ENCODE measurements around the gene CGB3.
A peak's percentile ranks its signal among the peaks of the same experiment; 100 is the strongest.
"Not testable (repeated sequence)": the region's sequence is repeated elsewhere in the genome, so short reads cannot be mapped to it uniquely, and the experiment has no call there.

CGB3 gene

DNA sequence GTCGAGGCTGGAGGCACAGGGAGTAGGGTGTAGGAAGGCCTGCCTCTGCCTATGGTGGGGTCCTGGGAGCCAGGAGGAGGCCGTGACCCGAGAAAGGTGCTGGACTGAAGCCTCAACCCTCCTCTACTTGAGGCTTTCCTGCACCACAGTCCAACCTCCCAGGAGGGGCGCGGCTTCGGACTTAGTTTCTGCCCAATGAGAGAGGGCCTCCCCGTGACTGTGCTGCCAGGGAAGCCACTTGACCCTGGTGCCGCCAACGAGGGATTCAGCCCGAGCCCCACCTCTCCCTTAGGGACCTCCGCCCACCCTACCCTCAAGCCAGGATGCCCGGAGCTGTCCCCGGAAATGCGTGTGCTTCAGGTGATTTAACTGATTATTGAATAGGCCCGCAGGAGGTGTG lies at the start of gene CGB3:
Gene CGB3, minus strand, starts transcription at position 101 of the 400 bp plus-strand sequence. CDS start 362 bp downstream, outside the sequence.
- not testable (repeated sequence) for DNase-seq (ENCODE audit: low read depth in 2 of 2, low spot score in 1 of 2)

DNA sequence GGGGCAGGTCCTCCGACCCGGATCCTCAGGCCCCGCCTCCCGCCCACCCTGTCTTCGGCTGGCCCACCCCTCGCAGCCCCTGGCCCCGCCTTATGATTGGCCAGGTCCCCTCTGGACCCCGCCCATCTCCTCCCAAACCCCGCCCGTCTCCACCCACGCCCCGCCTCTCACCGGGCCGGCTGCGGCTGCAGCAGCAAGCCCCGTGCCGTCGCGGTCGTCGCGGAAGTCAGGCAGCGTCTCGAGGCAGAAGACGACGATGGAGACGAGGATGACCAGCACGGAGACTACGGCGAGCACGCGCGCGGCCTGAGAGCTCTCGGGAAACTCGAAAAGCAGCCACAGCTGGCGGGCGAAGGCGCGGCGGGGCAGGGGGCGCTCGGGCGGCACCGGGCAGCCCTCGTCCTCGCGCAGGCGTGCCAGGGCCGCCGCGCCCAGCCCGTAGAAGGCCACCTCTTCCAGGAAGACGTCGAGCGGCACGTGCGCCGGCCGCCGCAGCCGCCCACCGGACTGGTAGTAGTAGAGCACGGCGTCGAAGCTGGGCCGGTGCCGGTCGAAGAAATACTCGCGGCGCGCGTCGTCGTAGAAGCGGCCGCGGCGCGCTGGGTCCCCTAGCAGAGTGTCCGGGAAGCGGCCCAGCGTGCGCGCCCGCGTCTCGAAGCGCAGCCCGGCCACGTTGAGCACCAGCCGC lies 47.9 kb upstream of the CGB3 start:
- DNase-seq (ENCODE audit: low read depth in 2 of 2, low spot score in 1 of 2): no peak

DNA sequence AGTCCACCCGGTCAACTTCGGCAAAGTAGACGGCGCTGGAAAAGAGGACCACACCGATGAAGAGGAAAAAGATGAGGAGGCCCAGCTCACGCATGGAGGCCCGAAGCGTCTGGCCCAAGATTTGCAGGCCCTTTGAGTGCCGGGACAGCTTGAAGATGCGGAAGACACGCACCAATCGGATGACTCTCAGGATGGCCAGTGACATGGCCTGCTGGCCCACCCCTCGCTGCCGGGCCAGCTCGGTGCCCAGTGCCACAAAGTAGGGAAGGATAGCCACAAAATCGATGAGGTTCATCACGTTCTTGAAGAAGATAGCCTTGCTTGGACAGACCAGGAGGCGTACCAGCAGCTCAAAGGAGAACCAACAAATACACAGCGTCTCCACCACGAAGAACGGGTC lies 46.3 kb upstream of the CGB3 start:
- no peak for DNase-seq (ENCODE audit: low read depth in 2 of 2, low spot score in 1 of 2)

DNA sequence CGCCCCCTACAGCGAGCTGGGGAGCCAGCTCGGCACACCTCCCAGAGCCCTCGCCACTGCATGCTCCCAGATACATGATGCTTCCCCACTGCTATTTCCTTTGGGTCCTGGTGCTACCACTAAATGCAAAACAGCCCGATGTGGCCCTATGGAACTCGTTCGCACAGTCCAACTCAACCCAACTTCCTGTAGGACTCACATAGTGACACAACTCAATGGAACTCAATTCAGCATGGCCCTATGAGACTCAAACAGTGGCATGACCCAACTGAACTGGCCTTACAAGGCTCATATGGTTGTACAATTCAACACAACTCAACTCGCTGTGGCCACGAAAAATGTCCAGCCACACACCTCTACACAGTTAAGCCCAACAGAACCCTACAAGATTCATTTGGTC lies 44.9 kb upstream of the CGB3 start:
- no peak for DNase-seq (ENCODE audit: low read depth in 2 of 2, low spot score in 1 of 2)

DNA sequence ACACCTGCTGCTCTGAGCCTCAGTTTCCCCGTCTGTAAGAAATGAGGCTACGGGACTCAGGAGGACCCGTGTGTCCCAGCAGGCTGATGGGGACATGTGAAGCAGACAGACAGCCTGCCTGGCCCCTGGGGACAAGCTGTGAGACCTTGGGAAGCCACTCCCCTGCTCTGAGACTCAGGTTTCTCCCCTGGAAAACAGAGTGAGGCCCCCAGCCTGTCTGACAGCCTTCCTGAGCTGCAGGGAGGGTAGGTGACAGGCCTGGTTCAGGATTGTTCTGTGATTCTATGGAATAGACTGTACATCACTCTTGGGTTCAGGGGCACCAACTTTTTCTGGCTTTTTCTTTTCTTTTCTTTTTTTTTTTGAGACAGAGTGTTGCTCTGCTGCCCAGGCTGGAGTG lies 43.4 kb upstream of the CGB3 start:
- DNase-seq (ENCODE audit: low read depth in 2 of 2, low spot score in 1 of 2): no peak

DNA sequence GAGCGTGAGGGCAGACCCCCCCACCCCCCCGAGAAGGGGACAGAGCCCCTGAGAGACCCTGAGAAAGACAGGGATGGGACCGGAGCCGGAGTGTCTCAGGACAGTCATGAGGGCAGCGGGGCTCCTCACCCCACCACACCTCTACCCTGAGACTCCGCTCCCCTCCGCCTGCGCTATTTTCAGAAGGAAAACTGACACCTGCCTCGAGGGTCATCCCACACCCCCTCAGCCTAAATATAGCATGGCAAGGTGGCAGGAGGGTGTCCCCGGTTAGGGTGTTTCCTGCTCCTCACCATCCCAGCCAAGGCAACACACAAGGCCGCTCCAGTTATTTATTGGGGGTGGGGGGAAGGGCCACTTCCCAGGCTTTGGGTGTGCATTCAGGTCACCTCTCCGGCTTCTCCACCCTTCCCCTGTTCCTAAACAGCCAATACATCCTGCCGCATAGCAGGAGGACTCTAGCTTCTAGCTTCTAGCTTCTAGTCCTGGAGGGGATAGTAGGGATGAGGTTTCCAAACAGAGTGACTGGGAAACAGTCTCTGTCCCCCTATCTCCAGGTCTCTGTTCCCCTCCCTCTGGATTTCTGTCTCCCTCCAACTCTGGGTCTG lies 41.9 kb upstream of the CGB3 start:
- no peak for DNase-seq (ENCODE audit: low read depth in 2 of 2, low spot score in 1 of 2)

DNA sequence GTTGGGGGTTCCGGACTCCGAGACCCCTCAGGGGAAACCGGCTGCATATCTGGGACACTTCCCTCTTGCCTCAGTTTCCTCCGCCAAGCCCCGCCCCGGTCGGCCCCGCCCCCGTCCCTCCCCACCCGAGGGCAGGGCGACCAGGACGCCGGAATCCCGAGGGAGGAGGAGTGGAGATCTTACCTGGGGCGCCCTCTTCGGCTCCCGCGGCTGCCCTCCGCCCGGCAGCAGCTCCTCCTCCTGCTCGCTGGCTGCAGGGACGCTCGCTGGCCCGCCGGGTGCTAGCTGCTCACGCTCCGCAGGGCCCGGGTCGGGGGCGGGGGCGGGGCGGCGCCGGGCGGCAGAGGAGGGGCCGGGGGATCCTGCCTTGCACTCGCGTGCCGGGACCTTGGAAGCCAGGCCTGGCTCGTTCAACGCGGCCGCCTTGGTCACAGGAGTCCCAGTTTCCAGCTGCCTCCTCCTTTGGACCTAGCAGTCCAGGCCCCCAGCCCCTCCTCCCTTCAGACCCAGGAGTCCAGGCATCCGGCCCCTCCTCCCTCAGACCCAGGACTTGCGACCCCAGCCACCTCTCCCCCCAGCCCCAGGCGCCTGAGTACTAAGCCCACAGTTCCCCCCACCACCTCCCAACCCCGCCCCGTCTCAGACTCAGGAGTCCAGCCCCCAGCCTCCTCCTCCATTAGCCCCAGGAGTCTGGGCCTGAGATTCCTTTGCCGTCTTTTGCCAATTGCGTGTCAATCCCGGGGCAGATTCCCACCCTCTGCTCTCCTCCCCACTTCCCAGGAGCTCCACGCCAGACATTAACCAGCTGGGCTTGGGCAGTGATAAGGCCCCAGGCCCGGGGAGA lies 40.9 kb upstream of the CGB3 start, which contains the start of gene NTF4:
Gene NTF4, minus strand, starts transcription at position 51 of the 844 bp plus-strand sequence. CDS start 2,821 bp downstream, outside the sequence.
- DNase-seq (ENCODE audit: low read depth in 2 of 2, low spot score in 1 of 2): no peak

DNA sequence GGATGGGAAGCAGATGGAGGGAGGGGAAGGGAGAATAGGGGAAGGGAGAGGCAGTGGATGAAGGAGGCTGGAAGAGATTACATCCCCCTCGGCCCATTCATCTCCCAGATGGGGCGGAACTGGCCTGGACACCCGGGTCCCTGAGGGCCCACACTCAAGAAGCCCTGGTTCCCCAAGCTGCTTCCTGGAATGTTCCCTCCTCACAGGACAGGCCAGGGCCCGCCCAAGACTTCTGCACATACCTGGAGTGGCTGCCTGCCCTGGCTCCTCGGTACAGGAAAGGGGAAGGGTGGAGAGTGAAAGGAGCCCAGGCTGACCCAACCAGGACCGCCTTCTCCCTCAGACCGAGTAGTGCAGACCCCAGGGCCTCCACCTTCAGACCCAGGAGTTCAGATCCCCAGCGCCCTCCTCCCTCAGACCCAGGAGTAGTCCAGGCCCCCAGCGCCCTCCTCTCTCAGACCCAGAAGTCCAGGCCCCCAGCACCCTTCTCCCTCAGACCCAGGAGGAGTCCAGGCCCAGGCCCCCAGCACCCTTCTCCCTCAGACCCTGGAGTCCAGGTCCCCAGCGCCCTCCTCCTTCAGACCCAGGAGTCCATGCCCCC lies 40.0 kb upstream of the CGB3 start:
- no peak for DNase-seq (ENCODE audit: low read depth in 2 of 2, low spot score in 1 of 2)

DNA sequence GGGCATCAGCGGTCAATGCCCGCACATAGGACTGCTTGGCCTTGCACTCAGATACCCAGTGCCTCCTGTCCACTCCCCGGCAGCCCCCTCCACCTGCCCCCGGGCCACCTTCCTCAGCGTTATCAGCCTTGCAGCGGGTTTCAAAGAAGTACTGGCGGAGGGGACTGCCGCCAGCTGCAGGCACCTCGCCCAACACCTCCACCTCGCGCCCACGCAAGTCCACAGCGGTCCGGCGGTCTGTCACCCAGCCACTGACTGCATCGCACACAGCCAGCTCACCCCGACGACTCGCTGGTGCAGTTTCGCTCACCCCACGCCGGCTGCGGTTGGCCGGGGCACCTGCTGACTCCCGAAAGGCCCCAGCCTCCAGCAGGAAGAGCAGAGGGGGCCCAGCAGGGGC lies 37.3 kb upstream of the CGB3 start:
- no peak for DNase-seq (ENCODE audit: low read depth in 2 of 2, low spot score in 1 of 2)

DNA sequence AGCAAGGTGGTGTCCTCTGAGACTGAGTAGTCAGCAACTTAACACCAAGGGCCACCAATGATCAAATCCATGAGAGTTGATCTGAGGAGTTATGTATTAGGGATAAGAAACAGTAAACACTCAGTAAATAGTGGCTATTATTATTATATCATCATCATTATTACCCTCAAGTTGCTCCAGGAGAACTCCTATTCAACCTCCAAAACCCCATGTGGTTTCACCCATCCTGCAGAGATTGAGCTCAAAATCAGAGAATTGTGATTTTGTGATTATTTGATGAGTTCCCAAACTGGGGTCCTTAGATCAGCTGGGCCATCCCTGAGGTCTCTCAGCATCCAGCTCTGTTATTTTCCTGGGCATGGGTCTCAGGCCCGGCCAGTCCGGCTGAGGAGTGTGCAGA lies 36.9 kb upstream of the CGB3 start:
- DNase-seq (ENCODE audit: low read depth in 2 of 2, low spot score in 1 of 2): no peak

DNA sequence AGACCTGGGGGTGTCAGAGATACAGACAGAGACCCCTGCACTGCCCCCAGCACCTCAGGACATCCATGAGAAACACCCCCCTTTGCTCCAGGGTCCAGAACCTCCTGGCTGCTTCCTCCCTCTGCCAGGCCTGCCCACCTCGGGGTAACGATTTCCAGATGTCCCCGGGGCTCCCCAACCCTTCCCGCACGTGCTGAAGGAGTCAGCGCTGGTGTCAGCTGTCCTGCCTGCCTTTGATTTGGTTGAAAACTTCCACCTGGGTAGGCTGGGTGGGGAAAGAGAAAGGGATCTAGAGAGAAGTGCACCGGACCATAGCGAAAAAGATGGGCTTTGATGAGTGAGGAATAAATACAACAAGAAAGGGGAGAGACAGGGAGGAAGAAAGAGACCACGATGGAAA lies 34.9 kb upstream of the CGB3 start:
- no peak for DNase-seq (ENCODE audit: low read depth in 2 of 2, low spot score in 1 of 2)

DNA sequence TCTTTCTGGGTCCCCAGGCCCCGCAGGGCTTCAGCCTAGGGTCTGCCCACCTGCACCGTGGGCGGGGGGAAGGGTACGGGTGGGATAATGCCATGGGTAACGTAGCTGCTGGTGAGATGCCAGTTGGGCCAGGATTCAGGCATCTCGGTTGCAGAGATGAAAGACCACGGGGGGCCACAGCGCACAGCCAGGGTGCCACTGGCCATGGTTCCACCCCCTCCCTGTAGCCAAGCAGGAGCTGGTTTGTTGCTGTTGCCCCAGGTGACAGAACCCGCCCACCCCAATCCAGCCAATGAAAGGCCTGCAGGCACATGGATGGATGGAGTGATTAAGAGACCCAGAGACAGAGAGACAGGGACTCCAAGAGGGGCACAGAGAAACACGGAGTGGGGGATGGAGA lies 34.4 kb upstream of the CGB3 start:
- DNase-seq (ENCODE audit: low read depth in 2 of 2, low spot score in 1 of 2): no peak

DNA sequence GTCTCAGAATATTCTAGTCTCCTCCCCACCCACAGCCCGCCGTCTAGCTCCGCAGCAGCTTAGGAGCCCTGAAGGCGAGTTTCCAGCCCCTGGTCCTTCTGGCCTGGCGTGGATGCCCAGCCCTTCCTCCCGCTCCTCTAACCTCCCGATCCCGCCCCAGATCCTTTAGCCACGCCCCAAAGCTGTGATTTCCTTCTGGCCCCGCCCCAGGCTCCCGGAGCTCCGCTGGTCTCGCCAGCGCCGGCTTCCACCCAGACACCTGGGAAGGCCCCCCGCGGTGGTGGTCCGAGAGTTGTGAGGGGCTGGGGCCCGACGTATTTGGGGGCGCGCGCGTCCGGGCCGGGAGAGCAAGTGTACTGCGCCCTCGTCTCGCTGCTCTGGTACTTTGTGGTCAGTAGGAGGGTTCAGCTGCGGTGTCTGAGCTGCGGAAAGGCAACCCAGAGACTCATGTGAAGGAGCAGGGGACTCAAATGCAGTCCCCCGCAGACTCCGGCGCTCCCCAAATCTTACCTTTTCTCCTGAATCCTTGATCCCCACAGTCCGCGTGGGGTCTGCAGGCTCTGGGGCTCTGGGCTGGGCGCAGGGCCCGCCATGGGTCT lies 33.6 kb upstream of the CGB3 start, which contains the start of gene CGB7:
Gene CGB7, minus strand, starts transcription at position 114 of the 599 bp plus-strand sequence. CDS start 2,374 bp downstream, outside the sequence.
- DNase-seq (ENCODE audit: low read depth in 2 of 2, low spot score in 1 of 2): no peak

DNA sequence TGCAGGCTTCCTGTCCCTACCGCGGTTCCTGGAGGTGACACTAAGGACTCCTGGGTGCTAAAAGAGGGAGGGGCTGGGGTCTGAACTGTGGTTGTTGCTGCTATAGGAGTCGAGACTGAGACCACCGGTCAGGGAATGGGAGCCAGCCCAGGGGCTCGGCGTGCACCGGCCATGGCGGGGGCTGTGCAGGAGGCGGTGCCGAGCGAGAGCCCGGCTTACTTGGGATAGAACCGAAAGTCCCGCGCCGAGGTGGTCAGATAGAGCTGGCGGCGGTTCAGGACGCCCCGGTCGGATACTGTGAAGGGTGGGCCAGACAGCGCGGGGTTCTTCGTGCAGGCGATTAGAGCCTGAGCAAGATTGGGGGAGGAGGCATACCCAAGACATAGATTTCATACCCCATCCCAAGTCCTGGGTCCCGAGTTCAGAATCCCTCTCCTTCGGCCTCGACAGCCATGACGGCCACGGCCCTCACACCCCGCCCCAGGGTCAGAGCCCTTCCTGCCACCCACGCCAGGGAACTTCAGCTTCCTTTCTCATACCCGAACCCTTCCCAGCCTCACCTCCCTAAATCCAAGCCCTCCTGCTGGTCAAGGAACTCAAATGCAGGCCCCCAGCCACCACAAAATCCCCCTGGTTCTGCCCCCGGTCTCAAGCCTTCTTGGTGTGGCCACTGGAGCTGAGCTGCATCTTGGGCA lies 32.9 kb upstream of the CGB3 start:
- DNase-seq (ENCODE audit: low read depth in 2 of 2, low spot score in 1 of 2): not testable (repeated sequence)

DNA sequence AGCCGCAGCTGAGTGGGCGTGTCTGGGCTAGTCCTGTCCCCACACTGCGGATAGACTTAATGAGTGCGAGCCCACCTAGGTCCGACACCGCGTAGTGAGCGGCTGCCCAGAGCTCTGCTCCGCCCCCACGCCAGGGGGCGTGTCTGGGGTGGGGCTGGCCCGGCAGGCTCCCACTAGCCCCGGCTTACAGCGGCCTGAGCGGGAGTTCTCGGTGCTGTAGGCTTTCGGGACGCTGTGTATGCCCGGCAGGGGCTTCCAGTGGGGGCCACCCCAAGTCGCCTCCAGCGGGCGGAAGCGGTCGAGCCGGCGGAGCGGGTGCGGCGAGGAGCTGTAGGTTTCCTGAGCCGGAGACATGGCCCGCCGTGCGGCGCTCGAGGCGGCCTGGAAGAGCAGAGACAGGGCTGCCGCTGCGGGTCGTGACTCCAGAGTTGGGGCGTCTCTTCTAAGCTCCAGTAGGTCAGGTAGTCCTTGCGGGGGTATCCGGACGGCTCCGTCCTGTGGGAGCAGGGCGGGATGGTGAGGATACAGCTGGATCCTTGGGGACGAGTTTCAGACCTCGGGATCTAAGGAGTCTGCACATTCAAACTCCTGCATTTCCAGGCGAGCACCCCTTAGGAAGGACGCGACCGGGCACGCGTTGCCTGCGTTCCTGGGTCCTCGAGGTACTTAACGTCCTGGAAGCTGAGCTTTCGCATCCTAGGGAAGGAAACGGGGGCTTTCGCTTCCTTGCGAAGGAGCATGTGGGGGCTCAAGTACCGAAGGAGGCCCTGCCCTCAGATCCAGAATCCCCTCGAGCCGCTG lies 32.2 kb upstream of the CGB3 start:
- peak in 1 of 2 donors; percentile 23 for DNase-seq (ENCODE audit: low read depth in 2 of 2, low spot score in 1 of 2)

DNA sequence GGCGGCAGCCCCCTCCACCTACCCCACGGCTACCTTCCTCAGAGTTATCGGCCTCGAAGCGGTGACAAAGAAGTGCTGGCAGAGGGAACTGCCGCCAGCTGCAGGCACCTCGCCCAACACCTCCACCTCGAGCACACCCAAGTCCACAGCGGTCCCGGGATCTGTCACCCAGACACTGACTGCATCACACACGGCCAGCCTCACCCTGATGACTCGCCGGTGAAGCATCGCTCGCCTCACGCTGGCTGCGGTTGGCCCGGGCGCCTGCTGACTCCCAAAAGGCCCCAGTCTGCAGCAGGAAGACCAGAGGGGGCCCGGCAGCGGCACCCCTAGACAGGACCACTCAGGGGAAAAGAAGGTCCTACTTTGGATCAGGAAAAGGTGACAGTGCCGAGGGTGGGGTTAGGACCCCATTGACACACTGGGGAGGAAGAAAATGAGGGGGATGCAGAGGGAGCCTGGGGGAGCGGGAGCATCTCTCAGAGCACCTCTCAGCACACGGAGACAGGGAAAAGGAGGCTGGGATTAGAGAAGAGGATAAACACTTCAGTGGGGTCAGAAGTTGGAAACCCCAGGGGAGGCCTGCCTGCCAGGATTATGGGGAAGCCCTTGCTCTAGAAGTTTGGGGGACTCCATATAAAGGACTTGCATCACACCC lies 26.4 kb upstream of the CGB3 start:
- DNase-seq (ENCODE audit: low read depth in 2 of 2, low spot score in 1 of 2): not testable (repeated sequence)

DNA sequence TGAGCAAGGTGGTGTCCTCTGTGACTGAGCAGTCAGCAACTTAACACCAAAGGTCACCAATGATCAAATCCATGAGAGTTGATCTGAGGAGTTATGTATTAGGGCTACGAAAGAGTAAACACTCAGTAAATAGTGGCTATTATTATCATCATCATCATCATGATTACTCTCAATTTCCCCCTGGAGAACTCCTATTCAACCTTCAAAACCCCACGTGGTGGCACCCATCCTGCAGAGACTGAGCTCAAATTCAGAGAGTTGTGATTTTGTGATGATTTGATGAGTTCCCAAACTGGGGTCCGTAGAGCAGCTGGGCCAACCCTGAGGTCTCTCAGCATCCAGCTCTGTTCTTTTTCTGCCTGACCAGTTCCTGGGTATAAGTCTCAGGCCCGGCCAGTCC lies 25.7 kb upstream of the CGB3 start:
- not testable (repeated sequence) for DNase-seq (ENCODE audit: low read depth in 2 of 2, low spot score in 1 of 2)

DNA sequence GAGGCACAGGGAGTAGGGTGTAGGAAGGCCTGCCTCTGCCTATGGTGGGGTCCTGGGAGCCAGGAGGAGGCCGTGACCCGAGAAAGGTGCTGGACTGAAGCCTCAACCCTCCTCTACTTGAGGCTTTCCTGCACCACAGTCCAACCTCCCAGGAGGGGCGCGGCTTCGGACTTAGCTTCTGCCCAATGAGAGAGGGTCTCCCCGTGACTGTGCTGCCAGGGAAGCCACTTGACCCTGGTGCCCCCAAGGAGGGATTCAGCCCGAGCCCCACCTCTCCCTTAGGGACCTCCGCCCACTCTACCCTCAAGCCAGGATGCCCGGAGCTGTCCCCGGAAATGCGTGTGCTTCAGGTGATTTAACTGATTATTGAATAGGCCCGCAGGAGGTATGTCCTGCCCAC lies 24.9 kb upstream of the CGB3 start, which contains the start of gene CGB8:
Gene CGB8, minus strand, starts transcription at position 101 of the 400 bp plus-strand sequence. CDS start 372 bp downstream, outside the sequence.
- not testable (repeated sequence) for DNase-seq (ENCODE audit: low read depth in 2 of 2, low spot score in 1 of 2)

DNA sequence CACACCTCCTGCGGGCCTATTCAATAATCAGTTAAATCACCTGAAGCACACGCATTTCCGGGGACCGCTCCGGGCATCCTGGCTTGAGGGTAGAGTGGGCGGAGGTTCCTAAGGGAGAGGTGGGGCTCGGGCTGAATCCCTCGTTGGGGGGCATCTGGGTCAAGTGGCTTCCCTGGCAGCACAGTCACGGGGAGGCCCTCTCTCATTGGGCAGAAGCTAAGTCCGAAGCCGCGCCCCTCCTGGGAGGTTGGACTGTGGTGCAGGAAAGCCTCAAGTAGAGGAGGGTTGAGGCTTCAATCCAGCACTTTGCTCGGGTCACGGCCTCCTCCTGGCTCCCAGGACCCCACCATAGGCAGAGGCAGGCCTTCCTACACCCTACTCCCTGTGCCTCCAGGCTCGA lies 19.4 kb upstream of the CGB3 start, which contains the start of gene CGB5:
Gene CGB5, plus strand, starts transcription at position 301 of the 400 bp plus-strand sequence. CDS start 362 bp downstream, outside the sequence.
- DNase-seq (ENCODE audit: low read depth in 2 of 2, low spot score in 1 of 2): not testable (repeated sequence)
